HG03575 (cell line): Measurements from ENCODE around the gene RHPN2.
"Not testable (repeated sequence)": the region's sequence is repeated elsewhere in the genome, so short reads cannot be mapped to it uniquely, and the experiment has no call there.

Experiments
- ATAC-seq: cut with Tn5 transposase; IDR thresholded peaks from one replicate; pipeline ENCODE4 v1.9.1; 2021; ENCODE audit not compliant: unreplicated experiment, insufficient number of reproducible peaks, low FRiP score; ENCODE audit errors: extremely low read depth

Gene RHPN2

DNA sequence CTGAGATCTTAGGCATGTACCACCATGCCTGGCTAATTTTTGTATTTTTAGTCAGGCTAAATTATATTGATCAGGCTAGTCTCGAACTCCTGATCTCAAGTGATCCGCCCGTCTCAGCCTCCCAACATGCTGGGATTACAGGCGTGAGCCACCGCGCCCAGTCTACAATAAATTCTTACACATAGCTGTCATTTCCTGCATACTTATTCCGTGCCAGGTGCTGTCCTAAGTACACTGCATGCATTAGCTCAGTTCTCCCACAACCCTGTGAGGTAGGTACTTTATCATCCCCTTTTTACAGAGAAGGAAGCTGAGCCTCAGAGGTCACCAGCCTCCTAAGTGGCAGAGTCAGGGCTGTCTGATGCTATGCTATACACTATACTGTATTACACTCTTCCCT is 7.2 kb upstream of the RHPN2 start:
- ATAC-seq = no peak

DNA sequence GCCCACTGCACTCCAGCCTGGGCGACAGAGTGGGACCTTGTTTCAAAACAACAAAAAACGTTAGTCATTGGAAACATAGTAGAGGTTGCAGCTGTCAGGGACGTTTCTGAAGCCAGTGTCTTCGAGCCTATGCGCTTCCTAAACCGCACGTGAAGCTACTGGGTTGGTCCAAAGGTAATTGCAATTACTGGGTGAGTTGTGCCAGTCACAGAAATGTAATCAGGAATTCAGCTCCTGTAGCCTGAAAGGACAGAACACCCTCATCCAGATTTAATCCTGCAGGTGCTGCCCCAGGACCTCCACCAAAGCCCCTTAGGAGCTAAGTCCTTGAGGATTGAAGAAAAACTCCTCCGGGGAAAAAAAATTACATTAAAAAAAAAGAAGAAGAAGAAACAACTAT is 2.4 kb upstream of the RHPN2 start:
- no peak for ATAC-seq

DNA sequence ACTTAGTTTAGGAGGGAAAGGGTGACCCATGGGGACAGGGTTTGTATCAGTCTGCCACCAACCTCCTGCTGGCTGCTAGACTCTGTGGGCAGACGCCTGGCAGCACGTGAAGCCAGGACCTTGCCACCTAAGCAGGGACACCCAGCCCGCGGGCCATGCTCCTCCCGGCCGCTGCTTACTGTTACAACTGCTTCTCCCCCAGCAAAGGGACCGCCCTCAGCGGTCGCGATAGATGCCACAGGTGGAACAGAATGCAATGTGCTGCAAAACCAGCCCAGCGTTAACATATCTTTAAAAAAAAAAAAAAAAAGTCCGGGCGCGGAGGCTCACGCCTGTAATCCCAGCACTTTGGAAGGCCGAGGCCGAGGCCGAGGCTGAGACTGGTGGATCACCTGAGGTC is 1.9 kb upstream of the RHPN2 start:
- no peak for ATAC-seq

DNA sequence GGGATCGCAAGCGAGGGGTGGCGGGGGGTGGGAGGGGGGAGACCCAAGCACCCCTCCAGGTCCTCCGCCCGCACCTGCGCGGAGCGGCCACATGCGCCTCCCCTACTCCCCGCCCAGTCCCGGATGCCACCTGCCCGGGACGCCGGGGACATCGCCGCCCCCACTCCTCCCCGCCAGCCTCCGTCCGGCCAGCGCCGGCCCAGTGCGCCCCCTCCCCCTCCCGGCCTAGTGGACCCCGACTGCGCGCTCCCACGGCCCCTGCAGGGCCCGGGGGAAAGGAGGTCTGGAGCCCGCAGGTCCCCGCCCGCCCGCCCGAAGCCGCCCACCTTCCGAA is 263 bp downstream of the RHPN2 start:
- ATAC-seq = no peak

DNA sequence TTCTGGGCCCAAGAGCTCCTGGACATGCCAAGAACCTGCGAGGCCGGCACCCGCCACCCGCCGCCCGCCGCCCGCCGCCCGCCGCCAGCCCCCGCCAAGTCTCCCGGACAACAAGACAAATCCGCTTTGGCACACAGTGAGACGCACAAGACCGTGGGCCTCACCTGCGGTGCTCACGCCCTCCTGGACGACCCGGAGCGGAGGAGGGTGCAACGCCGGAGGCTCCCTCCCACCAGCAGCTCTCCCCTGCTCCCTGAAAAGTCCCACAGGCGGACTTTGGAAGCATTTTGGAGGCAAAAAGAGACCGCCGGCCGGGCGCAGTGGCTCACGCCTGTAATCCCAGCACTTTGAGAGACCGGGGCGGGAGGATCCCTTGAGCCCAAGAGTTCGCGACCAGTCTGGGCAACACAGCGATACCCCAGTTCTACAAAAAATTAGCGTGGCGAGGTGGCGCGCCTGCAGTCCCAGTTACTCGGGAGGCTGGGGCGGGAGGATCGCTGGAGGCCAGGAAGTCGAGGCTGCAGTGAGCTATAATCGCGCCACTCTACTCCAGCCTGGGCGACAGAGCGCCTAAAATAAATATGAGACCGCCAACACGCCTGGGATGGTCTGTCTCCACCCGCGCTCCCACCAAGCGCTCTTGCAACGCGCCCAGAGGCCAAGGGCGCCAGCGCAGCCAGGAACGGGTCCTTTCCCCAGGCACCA is 783 bp downstream of the RHPN2 start:
- ATAC-seq = no peak

DNA sequence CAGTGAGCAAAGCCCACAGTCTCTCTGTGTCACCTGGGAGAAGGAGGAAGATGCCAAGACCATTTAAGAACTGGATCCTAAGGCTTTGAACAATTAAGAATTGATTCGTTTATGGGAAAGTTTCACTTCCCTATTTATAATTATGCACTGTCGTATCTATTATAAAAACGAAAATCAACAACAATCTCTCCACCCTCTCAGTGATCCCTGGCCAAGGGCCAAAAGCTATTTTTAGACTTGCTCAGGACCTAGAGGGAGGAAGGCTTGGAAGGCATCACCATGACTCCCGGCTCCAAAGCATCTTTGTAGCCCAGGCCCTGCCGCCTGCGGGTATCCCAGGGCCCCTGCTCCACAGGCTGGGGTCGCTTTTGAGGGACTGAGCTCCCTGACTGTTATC is 1.3 kb downstream of the RHPN2 start:
- no peak for ATAC-seq

DNA sequence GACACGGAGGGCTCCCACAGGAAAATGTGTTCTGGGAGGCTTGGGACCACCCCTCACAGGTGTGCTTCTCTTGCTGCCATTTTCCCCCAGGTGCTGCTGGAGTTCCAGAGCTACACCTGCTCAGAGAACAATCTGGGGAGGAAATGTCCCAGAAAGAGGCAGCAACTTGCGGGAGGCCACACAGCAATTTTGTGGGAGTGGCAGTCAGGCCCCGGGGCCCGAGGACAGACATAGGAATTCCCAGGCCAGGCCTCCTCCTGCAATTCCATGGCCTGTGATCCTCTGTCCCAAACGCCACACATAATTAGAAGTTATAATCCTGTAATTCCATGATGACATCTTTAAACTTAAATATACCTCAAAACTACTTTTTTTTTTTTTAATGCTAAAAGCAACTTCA is 1.8 kb downstream of the RHPN2 start:
- ATAC-seq = no peak

DNA sequence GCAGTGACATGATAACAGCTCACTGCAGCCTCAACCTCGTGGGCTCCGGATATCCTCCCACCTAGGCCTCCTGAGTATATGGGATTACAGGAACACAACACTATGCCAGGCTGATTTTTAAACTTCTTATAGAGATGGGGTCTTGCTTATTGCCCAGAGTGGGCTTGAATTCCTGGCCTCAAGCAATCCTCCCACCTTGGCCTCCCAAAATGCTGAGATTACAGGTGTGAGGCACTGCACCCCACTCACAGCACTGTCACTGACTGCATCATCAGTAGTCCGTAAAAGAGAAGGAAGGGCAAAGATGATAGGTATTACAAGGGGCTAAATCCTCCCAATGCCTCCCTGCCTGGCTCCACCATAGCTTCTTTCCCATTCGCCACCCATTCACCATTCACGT is 4.1 kb downstream of the RHPN2 start:
- ATAC-seq = no peak

DNA sequence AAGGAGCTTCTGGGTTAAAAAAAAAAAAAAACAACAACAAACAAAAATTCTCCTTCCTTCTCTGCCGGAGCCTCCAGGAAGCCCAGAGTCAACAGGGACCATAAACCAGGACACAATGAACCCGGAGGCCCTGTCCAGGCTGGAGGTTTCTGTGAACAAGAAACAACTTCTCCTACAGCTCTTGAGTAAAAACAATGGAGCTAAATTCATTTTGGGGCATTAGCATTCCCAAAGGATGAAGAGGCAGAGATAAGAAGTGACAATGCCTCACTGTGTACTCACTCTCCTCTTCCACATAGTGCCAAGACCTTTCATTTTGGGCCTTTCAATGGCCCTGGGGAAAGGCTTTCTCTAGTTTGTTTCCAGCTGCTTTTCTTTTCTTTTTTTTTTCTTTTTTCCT is 9.0 kb downstream of the RHPN2 start:
- no peak for ATAC-seq

DNA sequence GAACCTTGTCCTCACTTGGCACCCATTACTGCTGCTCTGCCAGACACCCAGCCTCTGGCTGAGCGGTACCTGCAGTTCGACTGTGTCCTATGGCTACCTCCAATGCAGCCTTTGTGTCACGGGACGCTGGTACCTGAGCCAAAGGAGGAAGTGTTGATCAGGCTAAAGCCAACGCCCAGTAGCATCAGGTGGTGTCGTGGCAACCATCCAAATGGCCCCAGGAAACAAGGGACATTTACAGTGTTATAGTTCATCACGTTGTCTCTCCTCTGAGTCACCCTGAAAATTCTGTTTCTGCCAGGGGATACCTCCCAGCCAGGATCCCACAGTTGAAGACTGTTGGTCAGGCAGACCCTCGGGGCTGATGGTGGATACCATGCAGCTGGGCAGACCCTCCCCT is 10.1 kb downstream of the RHPN2 start:
- no peak for ATAC-seq

DNA sequence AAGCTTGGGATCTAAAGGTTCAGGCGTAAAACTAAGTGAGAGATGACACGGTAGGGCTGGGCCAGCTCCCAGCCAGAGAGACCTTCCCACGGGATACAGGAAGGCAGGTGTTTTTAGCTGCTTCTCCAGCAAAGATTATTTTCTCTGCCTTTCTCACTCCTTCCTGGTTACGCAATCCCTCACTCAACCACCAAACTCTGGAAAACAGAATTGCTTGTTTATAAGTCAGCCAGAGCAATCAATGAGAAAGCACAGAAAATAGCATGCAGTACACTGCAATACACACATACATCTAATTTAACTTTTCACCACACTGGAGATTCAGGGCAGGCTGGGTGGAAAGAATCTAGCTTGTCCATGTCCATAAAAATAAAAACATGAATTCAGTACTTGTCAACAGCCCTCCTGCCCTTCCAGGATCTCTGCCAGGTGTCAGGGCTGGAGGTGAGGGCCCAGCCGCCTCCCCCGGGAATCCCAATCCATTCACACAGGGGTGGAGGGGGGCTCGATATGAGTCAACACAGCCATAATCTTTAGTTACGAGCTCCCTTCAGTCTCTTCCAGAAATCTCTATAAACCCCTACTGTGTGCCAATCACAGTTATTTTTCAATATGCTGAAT is 12.2 kb downstream of the RHPN2 start:
- no peak for ATAC-seq

DNA sequence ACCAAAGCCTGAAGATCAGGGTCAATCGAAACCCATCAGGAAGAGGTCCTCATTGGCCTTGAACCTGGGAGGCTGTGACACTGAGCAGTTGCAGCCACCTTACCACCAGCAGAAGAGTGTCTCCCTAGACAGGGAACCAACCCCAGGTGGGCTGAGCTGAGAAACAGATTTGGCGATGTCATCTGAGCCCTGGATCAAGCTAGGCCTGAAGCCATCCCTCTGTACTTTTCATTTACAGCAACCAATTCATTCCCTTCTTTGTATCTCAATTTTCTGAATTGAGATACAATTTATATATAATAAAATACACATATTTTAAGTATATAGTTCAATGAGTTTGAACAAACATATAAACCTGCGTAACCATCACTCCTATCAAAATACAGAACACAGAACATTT is 14.6 kb downstream of the RHPN2 start:
- ATAC-seq = no peak

DNA sequence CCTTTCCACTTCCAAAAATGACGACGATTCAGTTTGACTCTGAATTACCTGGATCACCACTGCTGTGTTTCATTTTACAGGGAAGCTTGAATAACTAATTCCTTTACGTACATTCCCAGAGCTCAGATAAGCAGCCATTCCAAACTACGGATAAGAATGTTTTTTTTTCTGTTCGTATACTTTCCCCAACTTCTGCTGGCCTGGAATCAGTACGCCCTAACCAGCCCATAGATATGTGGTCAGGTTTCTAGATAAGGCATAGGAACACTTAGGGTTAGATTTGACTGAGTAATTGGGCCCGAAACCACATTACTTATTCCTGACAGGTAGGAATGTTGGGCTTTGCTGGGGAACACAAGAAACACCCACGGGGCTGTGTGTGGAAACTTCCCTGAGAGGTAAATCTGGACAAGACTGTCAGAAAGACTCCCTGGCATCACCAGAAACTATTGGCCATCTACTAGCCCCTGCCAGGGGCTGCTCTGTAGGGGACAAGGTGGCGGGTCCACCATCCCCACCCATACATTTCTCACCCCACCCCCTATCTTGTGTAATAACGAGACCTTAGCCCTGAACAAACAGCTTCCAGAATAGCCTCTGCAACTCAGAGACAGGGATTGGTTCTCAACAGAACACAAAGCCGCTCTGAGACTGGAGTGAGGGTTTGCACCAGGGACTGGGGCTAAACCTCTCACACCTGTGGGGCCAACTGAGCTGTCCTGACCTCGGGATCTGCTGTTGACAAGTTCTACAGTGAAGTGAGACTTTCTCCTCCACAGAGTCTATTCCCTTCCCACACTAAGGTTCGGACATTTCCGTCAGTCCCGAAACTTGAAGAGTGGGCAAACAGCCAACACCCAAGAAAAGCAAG is 15.6 kb downstream of the RHPN2 start:
- no peak for ATAC-seq

DNA sequence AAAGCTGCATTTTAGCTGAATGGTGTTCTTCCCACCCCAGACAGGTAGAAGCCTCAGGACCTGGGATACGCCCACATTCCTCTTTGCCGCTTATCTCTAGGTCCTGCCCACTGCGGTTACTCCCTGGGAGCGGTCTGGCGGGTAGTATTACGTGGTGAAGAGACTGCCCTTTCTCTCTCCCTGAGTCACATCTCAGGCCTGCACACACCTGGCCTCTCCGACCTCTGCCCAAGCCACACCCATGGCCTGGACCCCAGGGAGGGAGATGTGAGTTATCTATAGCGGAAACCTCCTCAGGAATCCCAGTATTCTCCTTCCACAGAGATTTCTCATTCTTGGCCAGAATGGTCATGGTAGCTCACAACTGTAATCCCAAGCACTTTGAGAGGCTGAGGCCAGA is 17.3 kb downstream of the RHPN2 start:
- ATAC-seq = no peak

DNA sequence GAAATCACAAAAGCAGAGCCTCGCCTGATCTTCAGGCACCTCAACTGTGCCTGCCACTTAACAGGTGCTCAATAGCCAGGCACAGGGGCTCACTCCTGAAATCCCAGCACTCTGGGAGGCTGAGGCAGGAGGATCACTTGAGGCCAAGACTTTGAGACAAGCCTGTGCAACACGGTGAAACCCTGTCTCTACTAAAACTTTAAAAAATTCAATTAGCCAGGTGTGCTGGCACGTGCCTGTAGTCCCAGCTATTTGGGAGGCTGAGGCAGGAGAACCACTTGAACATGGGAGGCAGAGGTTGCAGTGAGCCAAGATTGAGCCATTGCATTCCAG is 22.9 kb downstream of the RHPN2 start:
- ATAC-seq = not testable (repeated sequence)

DNA sequence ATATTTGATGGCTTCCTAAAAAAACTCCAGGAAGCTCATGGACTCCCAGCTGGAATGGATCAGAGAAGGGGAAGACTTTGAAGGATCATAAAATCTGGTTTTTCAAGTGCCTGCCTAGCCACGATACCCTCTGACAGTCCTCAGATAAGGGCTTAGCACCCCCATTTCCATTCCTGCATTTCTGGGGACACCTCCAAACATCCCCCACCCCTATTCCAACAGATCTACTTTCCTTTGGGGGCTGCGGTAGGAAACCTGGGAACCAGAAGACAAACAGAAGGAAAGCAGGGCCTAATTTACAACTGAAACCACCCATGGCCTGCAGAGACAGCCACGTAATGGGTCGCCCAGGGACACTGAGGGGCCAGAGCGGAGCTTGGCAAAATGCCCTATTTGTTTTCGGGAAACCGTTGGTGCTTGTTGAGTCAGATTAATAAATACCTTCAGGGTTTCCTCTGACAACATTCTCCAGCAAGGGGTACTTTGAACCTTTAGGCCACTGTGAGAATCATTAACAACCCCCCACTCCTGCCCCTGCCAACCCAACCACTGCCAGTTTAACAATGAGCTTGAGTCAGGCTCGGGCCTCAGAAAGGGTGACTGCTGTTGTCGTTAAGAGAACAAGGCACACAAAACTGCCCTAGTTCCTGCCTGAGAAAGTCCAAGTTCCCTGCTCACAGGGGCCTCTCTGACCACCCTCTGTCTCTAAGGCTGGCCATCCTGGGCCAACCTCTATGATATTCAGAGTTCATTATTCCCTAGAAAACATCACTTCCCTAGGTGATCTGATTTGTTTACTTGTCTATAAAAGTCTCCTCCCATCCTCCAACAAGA is 23.5 kb downstream of the RHPN2 start:
- no peak for ATAC-seq

DNA sequence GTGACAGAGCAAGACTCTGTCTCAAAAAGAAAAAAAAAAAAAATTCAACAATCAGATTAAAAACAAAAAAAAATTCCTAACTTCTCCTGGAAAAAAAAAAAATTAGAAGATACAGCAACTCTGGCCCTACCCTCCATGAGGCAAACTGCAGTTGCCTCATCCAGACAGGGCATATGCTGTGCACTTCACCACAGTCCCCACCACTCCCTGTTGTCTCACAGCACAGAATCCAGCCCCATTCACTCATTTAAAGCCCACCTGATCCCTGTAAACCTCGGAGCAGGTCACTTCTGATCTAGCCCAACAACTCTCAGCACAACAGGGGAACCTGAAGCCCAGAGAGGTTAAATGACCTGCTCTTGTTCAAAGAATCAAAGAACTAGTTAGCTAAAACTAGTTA is 24.9 kb downstream of the RHPN2 start:
- no peak for ATAC-seq

DNA sequence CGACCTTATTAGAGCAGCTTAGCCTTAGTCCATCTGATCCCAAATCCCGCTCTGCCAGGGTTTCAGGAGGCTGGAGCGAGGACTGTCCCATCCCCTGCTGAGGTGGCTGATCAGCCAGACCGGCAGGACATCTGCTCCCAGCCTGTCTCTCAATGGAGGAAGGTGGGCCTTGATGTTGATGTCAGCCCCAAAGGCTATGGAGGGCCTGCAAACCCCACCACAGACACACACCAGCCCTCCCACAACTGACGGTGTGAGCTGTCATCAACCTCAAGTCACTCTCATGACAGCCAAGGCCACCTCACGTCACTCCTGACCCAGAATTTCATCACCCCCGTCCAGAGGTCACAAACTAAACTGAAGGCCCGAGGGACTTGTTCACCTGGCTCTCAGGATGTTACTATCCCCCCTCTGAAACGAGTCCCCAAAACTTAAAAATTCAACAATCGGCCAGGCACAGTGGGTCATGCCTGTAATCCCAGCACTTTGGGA is 25.5 kb downstream of the RHPN2 start:
- no peak for ATAC-seq
